ENCODE measurements around the gene PHF5A. TPM values are rescaled to one million over a fixed set of nuclear protein-coding genes. Genes with fewer than 3 reads are reported as not detected.

Gene PHF5A
- total RNA-seq, 1 donor from 2014 or later: 114 TPM

GRCh38 chr22:41425660-41426365 lies 42.7 kb downstream of the PHF5A start:
- Histone ChIP-seq H3K9ac (no peak overlapping the region), H3K9me3 (ENCODE audit: low read depth) (no peaks in the 10 kb centered on the region), H3K79me2 (ENCODE audit: low read depth) (no peaks in the 10 kb centered on the region), H2AFZ (replicated peaks) (no peak overlapping the region), H3K4me1 (no peaks in the 10 kb centered on the region), H3K27ac (no peak overlapping the region), H4K20me1 (ENCODE audit: low read depth) (no peaks in the 10 kb centered on the region), H3K27me3 (no peaks in the 10 kb centered on the region), H3F3A (ENCODE audit: low read depth) (peaks cover 5% of the 10 kb centered on the region), H3K36me3 (no peaks in the 10 kb centered on the region), H3K4me3 (no peak overlapping the region), H3K4me2 (no peak overlapping the region)
- Mint-ChIP-seq H3K27me3 (ENCODE audit: insufficient read depth, low read depth) (peaks cover 3% of the 10 kb centered on the region), H3K36me3 (peaks cover 10% of the 10 kb centered on the region), H3K4me1 (no peaks in the 10 kb centered on the region), H3K9me3 (no peaks in the 10 kb centered on the region), H3K27ac (no peak overlapping the region), H3K4me3 (no peak overlapping the region)
- TF ChIP-seq EZH2 (IDR thresholded peaks at IDR 0.05) (no peak), EZH2phosphoT487 (IDR thresholded peaks at IDR 0.05) (no peak), CTCF (IDR thresholded peaks at IDR 0.05) (no peak)
- no peak for DNase-seq (ENCODE audit: low spot score)

- Histone ChIP-seq H3K36me3 (no peaks in the 10 kb centered on the region), H4K20me1 (ENCODE audit: low read depth) (no peaks in the 10 kb centered on the region), H3K79me2 (ENCODE audit: low read depth) (peaks cover 25% of the 10 kb centered on the region), H3K9ac (no peak overlapping the region), H3K4me3 (no peak overlapping the region), H3K27me3 (no peaks in the 10 kb centered on the region), H2AFZ (replicated peaks) (no peak overlapping the region), H3K4me1 (peaks cover 8% of the 10 kb centered on the region), H3K9me3 (ENCODE audit: low read depth) (no peaks in the 10 kb centered on the region), H3K4me2 (no peak overlapping the region), H3K27ac (no peak overlapping the region), H3F3A (ENCODE audit: low read depth) (peaks cover 9% of the 10 kb centered on the region)
- H3K36me3 Mint-ChIP-seq: peaks cover 3% of the 10 kb centered on the region
- no peak overlapping the region for H3K27ac Mint-ChIP-seq
- H3K4me1 Mint-ChIP-seq: peaks cover 8% of the 10 kb centered on the region
- DNase-seq (ENCODE audit: low spot score): no peak
- H3K4me3 Mint-ChIP-seq: no peak overlapping the region
- TF ChIP-seq CTCF (IDR thresholded peaks at IDR 0.05) (no peak), EZH2 (IDR thresholded peaks at IDR 0.05) (no peak), EZH2phosphoT487 (IDR thresholded peaks at IDR 0.05) (no peak)
- H3K9me3 Mint-ChIP-seq: no peaks in the 10 kb centered on the region
- peaks cover 2% of the 10 kb centered on the region for H3K27me3 Mint-ChIP-seq (ENCODE audit: insufficient read depth, low read depth)
Observed at GRCh38 chr22:41418717-41419116, 49.8 kb downstream of the PHF5A start.

- peaks cover 14% of the 10 kb centered on the region for H3F3A ChIP-seq (ENCODE audit: low read depth)
- Mint-ChIP-seq H3K27me3 (ENCODE audit: insufficient read depth, low read depth) (peaks cover 4% of the 10 kb centered on the region), H3K4me1 (peaks cover 8% of the 10 kb centered on the region), H3K9me3 (no peaks in the 10 kb centered on the region), H3K27ac (no peak overlapping the region), H3K36me3 (peaks cover 2% of the 10 kb centered on the region), H3K4me3 (no peak overlapping the region)
- H3K4me1 ChIP-seq: peaks cover 12% of the 10 kb centered on the region
- H4K20me1 ChIP-seq (ENCODE audit: low read depth): no peaks in the 10 kb centered on the region
- no peak overlapping the region for H3K9ac ChIP-seq
- no peaks in the 10 kb centered on the region for H3K9me3 ChIP-seq (ENCODE audit: low read depth)
- H3K4me2 ChIP-seq: no peak overlapping the region
- no peaks in the 10 kb centered on the region for H3K27me3 ChIP-seq
- no peak for DNase-seq (ENCODE audit: low spot score)
- H3K79me2 ChIP-seq (ENCODE audit: low read depth): peaks cover 28% of the 10 kb centered on the region
- H2AFZ ChIP-seq (replicated peaks): no peak overlapping the region
- H3K4me3 ChIP-seq: no peak overlapping the region
- TF ChIP-seq CTCF (IDR thresholded peaks at IDR 0.05) (no peak), EZH2phosphoT487 (IDR thresholded peaks at IDR 0.05) (no peak), EZH2 (IDR thresholded peaks at IDR 0.05) (no peak)
- no peaks in the 10 kb centered on the region for H3K36me3 ChIP-seq
- H3K27ac ChIP-seq: no peak overlapping the region
Observed at GRCh38 chr22:41417622-41418390, 50.7 kb downstream of the PHF5A start.

Data from neural progenitor cell (in vitro differentiated cells).